GM23338 (cell line): ENCODE data around the gene ATP8A2. TPM values are rescaled to one million over a fixed set of nuclear protein-coding genes. Genes with fewer than 3 reads are reported as not detected.

Experiments used
- ATAC-seq: fragments of 200-7000 bp; cut with Tn5 transposase; 3 replicates; pipeline ENCODE4 v1.9.1; 2020
- DNase-seq: peaks from one replicate; pipeline ENCODE4 v3.0.0-alpha.2; 2015; ENCODE audit warnings: low spot score
- H2AFZ ChIP-seq: fragments of 200-600 bp; sonication (generic); 2 replicates; pipeline ENCODE4 v1.8.0; 2016; ENCODE audit warnings: antibody characterized with exemption, mild to moderate bottlenecking, moderate library complexity
- H3F3A ChIP-seq: fragments of 200-600 bp; sonication (generic); replicated peaks from 2 replicates; pipeline ENCODE4 v1.8.0; 2017; ENCODE audit warnings: antibody characterized with exemption, mixed run types, low read depth
- H3K27ac ChIP-seq: fragments of 200-600 bp; sonication (generic); 2 replicates; pipeline ENCODE4 v1.6.1; 2016; ENCODE audit warnings: low read depth
- H3K27me3 ChIP-seq: fragments of 200-600 bp; sonication (generic); 2 replicates; pipeline ENCODE4 v1.8.0; 2016; ENCODE audit warnings: mild to moderate bottlenecking, mixed run types, moderate library complexity; ENCODE audit not compliant: insufficient read depth
- H3K36me3 ChIP-seq: fragments of 200-600 bp; sonication (generic); 2 replicates; pipeline ENCODE4 v1.8.0; 2016; ENCODE audit warnings: mild to moderate bottlenecking; ENCODE audit not compliant: insufficient read depth
- H3K4me1 ChIP-seq: fragments of 200-600 bp; sonication (generic); 2 replicates; pipeline ENCODE4 v1.8.0; 2016; ENCODE audit warnings: mild to moderate bottlenecking, moderate library complexity; ENCODE audit not compliant: insufficient read depth
- H3K4me2 ChIP-seq: fragments of 200-600 bp; sonication (generic); 2 replicates; pipeline ENCODE4 v1.7.1; 2017; ENCODE audit warnings: mixed run types
- H3K4me3 ChIP-seq: fragments of 200-600 bp; sonication (generic); 2 replicates; pipeline ENCODE4 v1.6.1; 2016; ENCODE audit warnings: mixed run types
- H3K79me2 ChIP-seq: fragments of 200-600 bp; sonication (generic); replicated peaks from 2 replicates; pipeline ENCODE4 v1.8.0; 2017; ENCODE audit warnings: mild to moderate bottlenecking; ENCODE audit not compliant: insufficient read depth
- H3K9me2 ChIP-seq: fragments of 200-600 bp; sonication (generic); 2 replicates; pipeline ENCODE4 v1.8.0; 2017; ENCODE audit not compliant: insufficient read depth
- H4K20me1 ChIP-seq: fragments of 200-600 bp; sonication (generic); replicated peaks from 2 replicates; pipeline ENCODE4 v1.8.0; 2017; ENCODE audit warnings: mild to moderate bottlenecking; ENCODE audit not compliant: insufficient read depth
- H3K27ac Mint-ChIP-seq: 2 replicates; pipeline ENCODE4 v1.8.0; 2020; ENCODE audit warnings: inconsistent platforms, mild to moderate bottlenecking, moderate library complexity, mixed read lengths
- H3K27me3 Mint-ChIP-seq: 3 replicates; pipeline ENCODE4 v1.8.0; 2022; ENCODE audit warnings: low read depth, mild to moderate bottlenecking, moderate library complexity, mixed read lengths, inconsistent platforms; ENCODE audit not compliant: insufficient read depth, poor library complexity
- H3K36me3 Mint-ChIP-seq: 3 replicates; pipeline ENCODE4 v1.8.0; 2021; ENCODE audit warnings: low read depth, mild to moderate bottlenecking, inconsistent platforms, moderate library complexity, mixed read lengths
- H3K4me1 Mint-ChIP-seq: 3 replicates; pipeline ENCODE4 v1.8.0; 2020; ENCODE audit warnings: mild to moderate bottlenecking, inconsistent platforms, mixed read lengths
- H3K4me3 Mint-ChIP-seq: 3 replicates; pipeline ENCODE4 v1.8.0; 2021; ENCODE audit warnings: moderate library complexity, mild to moderate bottlenecking, inconsistent platforms, mixed read lengths
- H3K9me3 Mint-ChIP-seq: 3 replicates; pipeline ENCODE4 v1.8.0; 2020; ENCODE audit warnings: moderate library complexity, mild to moderate bottlenecking, inconsistent platforms, mixed read lengths
- CREB1 ChIP-seq: fragments of 250-450 bp; sonication (Bioruptor Pico); IDR thresholded peaks from 2 replicates; pipeline ENCODE4 v1.5.0; 2020; ENCODE audit warnings: low read depth, mild to moderate bottlenecking, moderate library complexity
- EZH2 ChIP-seq: fragments of 200-600 bp; sonication (generic); IDR thresholded peaks from one replicate; pipeline ENCODE4 v1.8.0; 2017; ENCODE audit warnings: antibody characterized with exemption, mild to moderate bottlenecking, low read depth; ENCODE audit not compliant: unreplicated experiment
- EZH2phosphoT487 ChIP-seq: fragments of 200-600 bp; sonication (generic); IDR thresholded peaks from one replicate; pipeline ENCODE4 v1.8.1; 2018; ENCODE audit warnings: antibody characterized with exemption; ENCODE audit not compliant: unreplicated experiment
- JUNB ChIP-seq: IDR thresholded peaks from one replicate; pipeline ENCODE4 v1.6.1; 2016; ENCODE audit warnings: antibody characterized with exemption; ENCODE audit not compliant: unreplicated experiment
- NANOG ChIP-seq: IDR thresholded peaks from 2 replicates; pipeline ENCODE4 v1.6.1; 2016; ENCODE audit warnings: antibody characterized with exemption, borderline replicate concordance
- POLR2AphosphoS5 ChIP-seq: IDR thresholded peaks from 2 replicates; pipeline ENCODE4 v1.6.1; 2016; ENCODE audit warnings: antibody characterized with exemption, low read depth
- STAT1 ChIP-seq: IDR thresholded peaks from one replicate; pipeline ENCODE4 v1.6.1; 2016; ENCODE audit warnings: antibody characterized with exemption; ENCODE audit not compliant: unreplicated experiment
- ZNF114 ChIP-seq: fragments of 250-450 bp; sonication (Bioruptor Pico); IDR thresholded peaks from 2 replicates; pipeline ENCODE4 v1.5.0; 2020; ENCODE audit warnings: mild to moderate bottlenecking, moderate library complexity
- ZNF331 ChIP-seq: fragments of 250-450 bp; sonication (Bioruptor Pico); IDR thresholded peaks from 2 replicates; pipeline ENCODE4 v1.5.0; 2020; ENCODE audit warnings: low read depth, mild to moderate bottlenecking, moderate library complexity
- polyA plus RNA-seq: library from polyadenylated mRNA; unstranded; fragments of >200 nt; fragmentation: Nextera tagmentation; extraction: Ambion mirVana; gene quantifications from 2 replicates; pipeline ENCODE4 v1.2.1, GENCODE V29; 2016
- total RNA-seq: library from RNA; depleted of rRNA; stranded (reverse); fragments of >200 nt; shearing (Covaris generic); gene quantifications from 2 replicates; pipeline ENCODE4 v1.2.3, GENCODE V29; 2014
- TF ChIP-seq, protein P1 (sequence below): IDR thresholded peaks from 2 replicates; pipeline ENCODE4 v1.6.1; 2016; ENCODE audit warnings: antibody characterized with exemption
- TF ChIP-seq, protein P2 (sequence below): IDR thresholded peaks from one replicate; pipeline ENCODE4 v1.6.1; 2018; ENCODE audit warnings: antibody characterized with exemption; ENCODE audit not compliant: unreplicated experiment
- TF ChIP-seq, protein P3 (sequence below), 2 experiments: fragments of 200-600 bp in 1 of 2; sonication (generic) in 1 of 2; conservative IDR thresholded peaks; 2 replicates each; pipeline versions ENCODE4 v1.5.1 to v1.6.1; 2016 to 2017; ENCODE audit warnings: antibody characterized with exemption in 2 of 2, low read depth in 2 of 2, mild to moderate bottlenecking in 2 of 2, moderate library complexity in 1 of 2
- TF ChIP-seq, protein P4 (sequence below): fragments of 250-450 bp; sonication (Bioruptor Pico); IDR thresholded peaks from 2 replicates; pipeline ENCODE4 v1.5.0; 2020; ENCODE audit warnings: mild to moderate bottlenecking, moderate library complexity

ATP8A2 gene
- total and polyA plus RNA-seq, 2 experiments from 2014 or later = 5.7 to 8.8 TPM

DNA sequence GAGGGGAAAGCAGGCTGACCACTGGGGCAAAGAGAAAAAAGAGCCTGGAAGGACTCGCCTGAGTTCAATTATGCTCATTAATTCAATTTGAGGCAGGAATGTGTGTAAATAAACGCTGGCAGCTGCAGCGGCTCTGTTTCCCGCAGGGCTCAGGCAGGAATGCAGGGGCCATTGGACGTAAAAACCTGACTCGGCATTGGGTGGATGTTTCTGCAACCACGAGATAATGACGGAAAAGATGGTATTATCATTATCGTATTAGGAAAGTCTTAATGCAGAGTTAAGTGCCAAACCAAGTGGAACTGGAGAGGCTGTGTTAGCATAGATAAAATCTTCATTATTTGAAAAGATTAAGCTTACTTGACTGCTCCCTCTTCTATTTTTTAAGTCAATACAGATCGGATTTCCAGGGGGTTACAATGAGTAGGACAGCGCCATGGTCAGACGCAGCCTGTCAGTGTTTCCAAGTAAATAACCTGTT lies 510.2 kb downstream of the ATP8A2 start:
- peak; percentile 62 for ATAC-seq
- Histone ChIP-seq H3K79me2 (no peaks in the 10 kb centered on the region), H4K20me1 (no peaks in the 10 kb centered on the region), H3K36me3 (no peaks in the 10 kb centered on the region), H3K4me1 (peaks cover 31% of the 10 kb centered on the region), H3F3A (no peaks in the 10 kb centered on the region), H3K9me2 (0 out of 2 replicates have a peak, but pooled peaks cover 3% of the 10 kb centered on the region), H2AFZ (no peak overlapping the region), H3K4me2 (peak overlapping the region; percentile 8; the same call in 1 of the 2 replicates), H3K27ac (peak overlapping the region; percentile 1), H3K4me3 (no peak overlapping the region), H3K27me3 (no peaks in the 10 kb centered on the region)
- Mint-ChIP-seq H3K4me3 (no peak overlapping the region), H3K27me3 (peaks cover 6% of the 10 kb centered on the region), H3K9me3 (no peaks in the 10 kb centered on the region), H3K27ac (no peak overlapping the region; the same call in 1 of the 2 replicates), H3K36me3 (no peaks in the 10 kb centered on the region; the same call in 2 of the 3 replicates), H3K4me1 (peaks cover 40% of the 10 kb centered on the region)
- DNase-seq = peak; percentile 78
- TF ChIP-seq CREB1 (CRISPR knock-in tag) = no peak
- TF ChIP-seq, protein P1, sequence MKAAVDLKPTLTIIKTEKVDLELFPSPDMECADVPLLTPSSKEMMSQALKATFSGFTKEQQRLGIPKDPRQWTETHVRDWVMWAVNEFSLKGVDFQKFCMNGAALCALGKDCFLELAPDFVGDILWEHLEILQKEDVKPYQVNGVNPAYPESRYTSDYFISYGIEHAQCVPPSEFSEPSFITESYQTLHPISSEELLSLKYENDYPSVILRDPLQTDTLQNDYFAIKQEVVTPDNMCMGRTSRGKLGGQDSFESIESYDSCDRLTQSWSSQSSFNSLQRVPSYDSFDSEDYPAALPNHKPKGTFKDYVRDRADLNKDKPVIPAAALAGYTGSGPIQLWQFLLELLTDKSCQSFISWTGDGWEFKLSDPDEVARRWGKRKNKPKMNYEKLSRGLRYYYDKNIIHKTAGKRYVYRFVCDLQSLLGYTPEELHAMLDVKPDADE = no peak
- no peak for TF ChIP-seq EZH2
- TF ChIP-seq EZH2phosphoT487 = no peak
- TF ChIP-seq POLR2AphosphoS5 = no peak
- TF ChIP-seq NANOG = no peak
- TF ChIP-seq, protein P2, sequence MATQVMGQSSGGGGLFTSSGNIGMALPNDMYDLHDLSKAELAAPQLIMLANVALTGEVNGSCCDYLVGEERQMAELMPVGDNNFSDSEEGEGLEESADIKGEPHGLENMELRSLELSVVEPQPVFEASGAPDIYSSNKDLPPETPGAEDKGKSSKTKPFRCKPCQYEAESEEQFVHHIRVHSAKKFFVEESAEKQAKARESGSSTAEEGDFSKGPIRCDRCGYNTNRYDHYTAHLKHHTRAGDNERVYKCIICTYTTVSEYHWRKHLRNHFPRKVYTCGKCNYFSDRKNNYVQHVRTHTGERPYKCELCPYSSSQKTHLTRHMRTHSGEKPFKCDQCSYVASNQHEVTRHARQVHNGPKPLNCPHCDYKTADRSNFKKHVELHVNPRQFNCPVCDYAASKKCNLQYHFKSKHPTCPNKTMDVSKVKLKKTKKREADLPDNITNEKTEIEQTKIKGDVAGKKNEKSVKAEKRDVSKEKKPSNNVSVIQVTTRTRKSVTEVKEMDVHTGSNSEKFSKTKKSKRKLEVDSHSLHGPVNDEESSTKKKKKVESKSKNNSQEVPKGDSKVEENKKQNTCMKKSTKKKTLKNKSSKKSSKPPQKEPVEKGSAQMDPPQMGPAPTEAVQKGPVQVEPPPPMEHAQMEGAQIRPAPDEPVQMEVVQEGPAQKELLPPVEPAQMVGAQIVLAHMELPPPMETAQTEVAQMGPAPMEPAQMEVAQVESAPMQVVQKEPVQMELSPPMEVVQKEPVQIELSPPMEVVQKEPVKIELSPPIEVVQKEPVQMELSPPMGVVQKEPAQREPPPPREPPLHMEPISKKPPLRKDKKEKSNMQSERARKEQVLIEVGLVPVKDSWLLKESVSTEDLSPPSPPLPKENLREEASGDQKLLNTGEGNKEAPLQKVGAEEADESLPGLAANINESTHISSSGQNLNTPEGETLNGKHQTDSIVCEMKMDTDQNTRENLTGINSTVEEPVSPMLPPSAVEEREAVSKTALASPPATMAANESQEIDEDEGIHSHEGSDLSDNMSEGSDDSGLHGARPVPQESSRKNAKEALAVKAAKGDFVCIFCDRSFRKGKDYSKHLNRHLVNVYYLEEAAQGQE = no peak
- TF ChIP-seq ZNF114 (CRISPR knock-in tag) = no peak
- TF ChIP-seq, protein P3, sequence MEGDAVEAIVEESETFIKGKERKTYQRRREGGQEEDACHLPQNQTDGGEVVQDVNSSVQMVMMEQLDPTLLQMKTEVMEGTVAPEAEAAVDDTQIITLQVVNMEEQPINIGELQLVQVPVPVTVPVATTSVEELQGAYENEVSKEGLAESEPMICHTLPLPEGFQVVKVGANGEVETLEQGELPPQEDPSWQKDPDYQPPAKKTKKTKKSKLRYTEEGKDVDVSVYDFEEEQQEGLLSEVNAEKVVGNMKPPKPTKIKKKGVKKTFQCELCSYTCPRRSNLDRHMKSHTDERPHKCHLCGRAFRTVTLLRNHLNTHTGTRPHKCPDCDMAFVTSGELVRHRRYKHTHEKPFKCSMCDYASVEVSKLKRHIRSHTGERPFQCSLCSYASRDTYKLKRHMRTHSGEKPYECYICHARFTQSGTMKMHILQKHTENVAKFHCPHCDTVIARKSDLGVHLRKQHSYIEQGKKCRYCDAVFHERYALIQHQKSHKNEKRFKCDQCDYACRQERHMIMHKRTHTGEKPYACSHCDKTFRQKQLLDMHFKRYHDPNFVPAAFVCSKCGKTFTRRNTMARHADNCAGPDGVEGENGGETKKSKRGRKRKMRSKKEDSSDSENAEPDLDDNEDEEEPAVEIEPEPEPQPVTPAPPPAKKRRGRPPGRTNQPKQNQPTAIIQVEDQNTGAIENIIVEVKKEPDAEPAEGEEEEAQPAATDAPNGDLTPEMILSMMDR (conservative IDR thresholded peaks at IDR 0.05; ENCODE audit: low read depth in 2 of 2) = no peak
- no peak for TF ChIP-seq STAT1
- TF ChIP-seq JUNB = no peak
- no peak for TF ChIP-seq ZNF331 (CRISPR knock-in tag)
- TF ChIP-seq, protein P4, sequence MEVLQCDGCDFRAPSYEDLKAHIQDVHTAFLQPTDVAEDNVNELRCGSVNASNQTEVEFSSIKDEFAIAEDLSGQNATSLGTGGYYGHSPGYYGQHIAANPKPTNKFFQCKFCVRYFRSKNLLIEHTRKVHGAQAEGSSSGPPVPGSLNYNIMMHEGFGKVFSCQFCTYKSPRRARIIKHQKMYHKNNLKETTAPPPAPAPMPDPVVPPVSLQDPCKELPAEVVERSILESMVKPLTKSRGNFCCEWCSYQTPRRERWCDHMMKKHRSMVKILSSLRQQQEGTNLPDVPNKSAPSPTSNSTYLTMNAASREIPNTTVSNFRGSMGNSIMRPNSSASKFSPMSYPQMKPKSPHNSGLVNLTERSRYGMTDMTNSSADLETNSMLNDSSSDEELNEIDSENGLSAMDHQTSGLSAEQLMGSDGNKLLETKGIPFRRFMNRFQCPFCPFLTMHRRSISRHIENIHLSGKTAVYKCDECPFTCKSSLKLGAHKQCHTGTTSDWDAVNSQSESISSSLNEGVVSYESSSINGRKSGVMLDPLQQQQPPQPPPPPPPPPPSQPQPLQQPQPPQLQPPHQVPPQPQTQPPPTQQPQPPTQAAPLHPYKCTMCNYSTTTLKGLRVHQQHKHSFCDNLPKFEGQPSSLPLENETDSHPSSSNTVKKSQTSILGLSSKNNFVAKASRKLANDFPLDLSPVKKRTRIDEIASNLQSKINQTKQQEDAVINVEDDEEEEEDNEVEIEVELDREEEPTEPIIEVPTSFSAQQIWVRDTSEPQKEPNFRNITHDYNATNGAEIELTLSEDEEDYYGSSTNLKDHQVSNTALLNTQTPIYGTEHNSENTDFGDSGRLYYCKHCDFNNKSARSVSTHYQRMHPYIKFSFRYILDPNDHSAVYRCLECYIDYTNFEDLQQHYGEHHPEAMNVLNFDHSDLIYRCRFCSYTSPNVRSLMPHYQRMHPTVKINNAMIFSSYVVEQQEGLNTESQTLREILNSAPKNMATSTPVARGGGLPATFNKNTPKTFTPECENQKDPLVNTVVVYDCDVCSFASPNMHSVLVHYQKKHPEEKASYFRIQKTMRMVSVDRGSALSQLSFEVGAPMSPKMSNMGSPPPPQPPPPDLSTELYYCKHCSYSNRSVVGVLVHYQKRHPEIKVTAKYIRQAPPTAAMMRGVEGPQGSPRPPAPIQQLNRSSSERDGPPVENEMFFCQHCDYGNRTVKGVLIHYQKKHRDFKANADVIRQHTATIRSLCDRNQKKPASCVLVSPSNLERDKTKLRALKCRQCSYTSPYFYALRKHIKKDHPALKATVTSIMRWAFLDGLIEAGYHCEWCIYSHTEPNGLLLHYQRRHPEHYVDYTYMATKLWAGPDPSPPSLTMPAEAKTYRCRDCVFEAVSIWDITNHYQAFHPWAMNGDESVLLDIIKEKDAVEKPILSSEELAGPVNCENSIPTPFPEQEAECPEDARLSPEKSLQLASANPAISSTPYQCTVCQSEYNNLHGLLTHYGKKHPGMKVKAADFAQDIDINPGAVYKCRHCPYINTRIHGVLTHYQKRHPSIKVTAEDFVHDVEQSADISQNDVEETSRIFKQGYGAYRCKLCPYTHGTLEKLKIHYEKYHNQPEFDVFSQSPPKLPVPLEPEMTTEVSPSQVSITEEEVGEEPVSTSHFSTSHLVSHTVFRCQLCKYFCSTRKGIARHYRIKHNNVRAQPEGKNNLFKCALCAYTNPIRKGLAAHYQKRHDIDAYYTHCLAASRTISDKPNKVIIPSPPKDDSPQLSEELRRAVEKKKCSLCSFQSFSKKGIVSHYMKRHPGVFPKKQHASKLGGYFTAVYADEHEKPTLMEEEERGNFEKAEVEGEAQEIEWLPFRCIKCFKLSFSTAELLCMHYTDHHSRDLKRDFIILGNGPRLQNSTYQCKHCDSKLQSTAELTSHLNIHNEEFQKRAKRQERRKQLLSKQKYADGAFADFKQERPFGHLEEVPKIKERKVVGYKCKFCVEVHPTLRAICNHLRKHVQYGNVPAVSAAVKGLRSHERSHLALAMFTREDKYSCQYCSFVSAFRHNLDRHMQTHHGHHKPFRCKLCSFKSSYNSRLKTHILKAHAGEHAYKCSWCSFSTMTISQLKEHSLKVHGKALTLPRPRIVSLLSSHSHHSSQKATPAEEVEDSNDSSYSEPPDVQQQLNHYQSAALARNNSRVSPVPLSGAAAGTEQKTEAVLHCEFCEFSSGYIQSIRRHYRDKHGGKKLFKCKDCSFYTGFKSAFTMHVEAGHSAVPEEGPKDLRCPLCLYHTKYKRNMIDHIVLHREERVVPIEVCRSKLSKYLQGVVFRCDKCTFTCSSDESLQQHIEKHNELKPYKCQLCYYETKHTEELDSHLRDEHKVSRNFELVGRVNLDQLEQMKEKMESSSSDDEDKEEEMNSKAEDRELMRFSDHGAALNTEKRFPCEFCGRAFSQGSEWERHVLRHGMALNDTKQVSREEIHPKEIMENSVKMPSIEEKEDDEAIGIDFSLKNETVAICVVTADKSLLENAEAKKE (CRISPR knock-in tag) = no peak
